Naive thymus-derived CD4-positive, alpha-beta T cell (primary cell): ENCODE measurements around the gene DNAJC27. TPM values are rescaled to one million over a fixed set of nuclear protein-coding genes. Genes with fewer than 3 reads are reported as not detected.

ENCODE experiments used
- ATAC-seq: fragments of 150-1000 bp; cut with Tn5 transposase; 2 replicates; pipeline ENCODE4 v1.10.0; 2021; ENCODE audit warnings: mild to moderate bottlenecking, moderate library complexity
- CTCF ChIA-PET: fragments of 350-600 bp; sonication (Branson Sonifier 250); formaldehyde crosslinking; loops from one replicate; lab custom pipeline; 2021; ENCODE audit warnings: antibody characterized with exemption; lab: Charles Lee
- POLR2A ChIA-PET: fragments of 350-600 bp; sonication (Branson Sonifier 250); formaldehyde crosslinking; loops from one replicate; lab custom pipeline; 2021; ENCODE audit warnings: antibody characterized with exemption, inconsistent platforms; lab: Charles Lee
- DNase-seq, 9 donors: peaks; one replicate each; pipeline versions ENCODE4 v3.0.0 to v3.0.0-alpha.2; 2020 to 2022; ENCODE audit warnings: mixed read lengths in 1 of 9
- H3K27ac ChIP-seq: one replicate; pipeline ENCODE4 v1.7.0; 2013; ENCODE audit warnings: mild to moderate bottlenecking, low read depth, low read length, moderate library complexity
- H3K27me3 ChIP-seq, 2 donors: one replicate each; pipeline ENCODE4 v1.7.0; 2013; ENCODE audit warnings: low read length in 2 of 2, mild to moderate bottlenecking in 2 of 2, moderate library complexity in 2 of 2; ENCODE audit not compliant: control insufficient read depth in 2 of 2, insufficient read depth in 2 of 2
- H3K36me3 ChIP-seq, 3 experiments: 1 replicate in 2 of 3; 2 replicates in 1 of 3; pipeline ENCODE4 v1.7.0; 2013; ENCODE audit warnings: low read length in 3 of 3, mild to moderate bottlenecking in 3 of 3, moderate library complexity in 1 of 3; ENCODE audit not compliant: insufficient read depth in 3 of 3, control insufficient read depth in 2 of 3
- H3K4me1 ChIP-seq, 2 donors: one replicate each; pipeline ENCODE4 v1.7.0; 2013; ENCODE audit warnings: low read length in 2 of 2, mild to moderate bottlenecking in 2 of 2, moderate library complexity in 1 of 2; ENCODE audit not compliant: control insufficient read depth in 2 of 2, insufficient read depth in 2 of 2
- H3K4me3 ChIP-seq: 2 replicates; pipeline ENCODE4 v1.7.0; 2013; ENCODE audit warnings: mild to moderate bottlenecking, low read length
- H3K9me3 ChIP-seq, 3 experiments: 1 replicate in 2 of 3; 2 replicates in 1 of 3; pipeline ENCODE4 v1.7.0; 2013; ENCODE audit warnings: low read length in 3 of 3; ENCODE audit not compliant: control insufficient read depth in 2 of 3
- H3K27ac Mint-ChIP-seq, 9 donors: one replicate each; pipeline ENCODE4 v1.8.0; 2020 to 2022; ENCODE audit warnings: mixed read lengths in 9 of 9, mild to moderate bottlenecking in 8 of 9, moderate library complexity in 5 of 9, inconsistent platforms in 2 of 9
- H3K27me3 Mint-ChIP-seq, 5 donors: one replicate each; pipeline ENCODE4 v1.8.0; 2021 to 2022; ENCODE audit warnings: mixed read lengths in 5 of 5, mild to moderate bottlenecking in 1 of 5
- H3K36me3 Mint-ChIP-seq, 5 donors: one replicate each; pipeline ENCODE4 v1.8.0; 2020 to 2022; ENCODE audit warnings: mixed read lengths in 5 of 5, mild to moderate bottlenecking in 3 of 5, inconsistent platforms in 1 of 5
- H3K4me1 Mint-ChIP-seq, 7 donors: one replicate each; pipeline ENCODE4 v1.8.0; 2020 to 2022; ENCODE audit warnings: mixed read lengths in 7 of 7, mild to moderate bottlenecking in 3 of 7, inconsistent platforms in 1 of 7
- H3K4me3 Mint-ChIP-seq, 10 donors: one replicate each; pipeline ENCODE4 v1.8.0; 2020 to 2022; ENCODE audit warnings: mild to moderate bottlenecking in 10 of 10, mixed read lengths in 10 of 10, moderate library complexity in 6 of 10, inconsistent platforms in 2 of 10
- H3K9me3 Mint-ChIP-seq, 11 donors: one replicate each; pipeline ENCODE4 v1.8.0; 2020 to 2022; ENCODE audit warnings: mixed read lengths in 11 of 11, mild to moderate bottlenecking in 4 of 11, inconsistent platforms in 1 of 11, moderate library complexity in 1 of 11
- intact Hi-C, 2 donors: fragments of 100-400 bp; cut with micrococcal nuclease; formaldehyde crosslinking; loops; one replicate each; pipeline ENCODE4 v1.15.1; 2023
- polyA plus RNA-seq, 2 donors: library from polyadenylated mRNA; unstranded; fragments of 300-500 nt; fragmentation: Illumina TruSeq; gene quantifications; one replicate each; pipeline ENCODE4 v1.2.3, GENCODE V29; 2021
- total RNA-seq, 6 experiments: library from RNA in 5 of 6; stranded (reverse) in 5 of 6; gene quantifications; 1 replicate in 5 of 6; 2 replicates in 1 of 6; pipeline ENCODE4 v1.2.3 and lab custom pipeline; 2021 to 2026

DNAJC27 gene
- total and polyA plus RNA-seq, 7 experiments from 2014 or later: 3.0 to 22.0 (median 16.1) TPM

DNA sequence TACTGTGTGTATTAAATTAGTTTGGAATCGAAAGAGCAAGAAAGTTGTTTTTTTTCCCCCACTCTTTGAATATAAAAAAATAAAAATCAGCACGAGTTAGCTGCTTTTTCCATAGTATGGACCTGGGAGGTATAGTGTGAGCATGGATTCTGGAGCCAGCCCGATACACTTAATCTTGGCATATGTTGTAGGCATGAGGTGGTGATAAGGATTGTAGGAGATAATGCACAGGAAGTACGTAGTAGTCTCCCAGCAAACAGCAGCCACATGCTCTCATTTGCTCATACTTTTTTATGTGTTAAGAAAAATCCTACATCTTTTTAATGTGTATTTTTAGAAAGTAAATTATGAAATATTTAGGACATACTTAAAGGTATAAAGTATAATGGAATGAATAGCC lies 2.1 kb upstream of the DNAJC27 start:
- Mint-ChIP-seq H3K27me3 (no peaks in the 10 kb centered on the region), H3K36me3 (no peaks in the 10 kb centered on the region), H3K9me3 (peaks cover 0 to 8% (median 0%) of the 10 kb centered on the region in 11 donors), H3K4me1 (peaks cover 6 to 44% (median 34%) of the 10 kb centered on the region in 7 donors), H3K4me3 (peak overlapping the region in 3 of 10 donors; percentile 12 to 27 (median 16)), H3K27ac (peak overlapping the region in 8 of 9 donors; percentile 64 to 100 (median 89))
- no peaks in the 10 kb centered on the region for H3K9me3 ChIP-seq
- peak overlapping the region; percentile 98 for H3K27ac ChIP-seq
- POLR2A ChIA-PET: interaction anchor here (0.6 to 1.2 kb wide), 3 partner anchors 9 to 351 kb away, joined by 3 to 4 read pairs (median 3); no protein-coding TSS in a partner anchor
- CTCF ChIA-PET: interaction anchor here (1.2 to 1.8 kb wide), 2 partner anchors 155 to 222 kb away, joined by 3 to 7 read pairs; no protein-coding TSS in a partner anchor
- no peaks in the 10 kb centered on the region for H3K27me3 ChIP-seq
- ATAC-seq (no peak), DNase-seq (no peak)
- intact Hi-C loops: loop anchor here (2.0 to 10.0 kb wide), 8 partner anchors 243 to 1788 kb away; partner anchors contain the start of genes ADGRF3 (in 2 of the 2), SELENOI (in 2 of the 2), ATAD2B (in 1 of the 2) and DTNB (in 1 of the 2)
- peaks cover 0 to 17% of the 10 kb centered on the region in 2 donors for H3K4me1 ChIP-seq
- no peaks in the 10 kb centered on the region for H3K36me3 ChIP-seq
- H3K4me3 ChIP-seq: no peak overlapping the region

DNA sequence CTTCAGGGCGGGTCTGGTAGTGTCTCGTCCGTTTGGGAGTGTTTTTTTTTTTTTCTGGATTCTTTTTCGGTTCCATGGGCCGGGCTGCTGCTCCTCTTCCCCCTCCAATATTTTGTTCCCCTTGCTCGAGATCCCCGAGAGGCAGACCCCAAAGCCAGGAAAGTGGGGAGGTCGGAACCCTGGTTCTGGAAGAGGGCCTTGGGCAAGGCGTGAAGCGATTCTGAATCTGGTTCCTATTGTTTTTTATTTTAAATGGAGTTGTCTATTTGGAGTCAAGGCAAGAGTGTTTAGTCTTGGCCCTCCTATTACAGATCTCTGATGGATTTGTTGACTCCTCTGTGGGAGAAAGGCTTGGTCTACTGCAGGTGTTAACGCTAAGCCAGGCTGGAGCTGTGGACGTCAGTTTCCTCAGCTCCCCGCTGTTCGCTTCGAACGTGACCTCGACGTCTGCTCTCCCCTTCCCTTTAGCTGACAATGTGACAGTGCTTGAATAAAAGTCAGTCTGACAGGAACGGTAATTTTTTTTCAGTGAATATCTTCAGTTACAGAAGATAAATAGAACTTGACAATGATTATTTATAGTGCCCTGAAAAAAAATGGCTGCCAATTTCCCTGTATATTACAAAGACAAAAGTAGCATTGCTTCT lies 683 bp upstream of the DNAJC27 start:
- peaks cover 6 to 46% (median 28%) of the 10 kb centered on the region in 7 donors for H3K4me1 Mint-ChIP-seq
- peak overlapping the region; percentile 98 for H3K27ac ChIP-seq
- H3K9me3 ChIP-seq: no peaks in the 10 kb centered on the region
- H3K4me3 Mint-ChIP-seq: peak overlapping the region; percentile 96 to 99 (median 98)
- no peaks in the 10 kb centered on the region for H3K27me3 ChIP-seq
- peak overlapping the region; percentile 99 to 100 (median 100) for H3K27ac Mint-ChIP-seq
- H3K36me3 Mint-ChIP-seq: no peaks in the 10 kb centered on the region
- ChIA-PET CTCF (interaction anchor here (0.7 to 1.8 kb wide), 2 partner anchors 157 to 280 kb away, joined by 3 to 7 read pairs; no protein-coding TSS in a partner anchor), POLR2A (interaction anchor here (1.0 to 1.5 kb wide), 6 partner anchors 71 to 906 kb away, joined by 3 to 4 read pairs (median 3); partner anchors contain the start of genes ASXL2, CENPO and PTRHD1)
- H3K9me3 Mint-ChIP-seq: peaks cover 0 to 8% (median 0%) of the 10 kb centered on the region in 11 donors
- intact Hi-C loops: loop anchor here (1.0 to 10.0 kb wide), 13 partner anchors 69 to 1790 kb away; partner anchors contain the start of genes ADGRF3 (in 2 of the 2), SELENOI (in 2 of the 2), ASXL2 (in 1 of the 2) and ATAD2B (in 1 of the 2)
- DNase-seq (peak in 8 of 9 donors; percentile 16 to 59 (median 53)), ATAC-seq (no peak)
- no peaks in the 10 kb centered on the region for H3K27me3 Mint-ChIP-seq
- H3K36me3 ChIP-seq: no peaks in the 10 kb centered on the region
- H3K4me1 ChIP-seq: peaks cover 0 to 17% of the 10 kb centered on the region in 2 donors
- peak overlapping the region; percentile 90 for H3K4me3 ChIP-seq

DNA sequence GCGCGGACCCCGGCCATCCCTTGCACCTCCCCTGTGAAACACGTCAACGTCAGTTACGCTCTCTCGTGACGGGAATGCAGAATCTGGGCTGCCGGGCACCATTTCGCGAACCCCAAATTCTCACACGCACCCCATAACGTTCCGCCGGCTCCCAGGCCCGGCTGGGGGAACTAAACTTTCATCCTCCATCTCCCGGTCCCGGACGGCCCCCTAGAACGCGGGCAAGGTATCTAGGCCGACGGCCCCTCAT lies 544 bp downstream of the DNAJC27 start:
- POLR2A ChIA-PET: no interaction called here
- CTCF ChIA-PET: no interaction called here
- ATAC-seq: no peak

DNA sequence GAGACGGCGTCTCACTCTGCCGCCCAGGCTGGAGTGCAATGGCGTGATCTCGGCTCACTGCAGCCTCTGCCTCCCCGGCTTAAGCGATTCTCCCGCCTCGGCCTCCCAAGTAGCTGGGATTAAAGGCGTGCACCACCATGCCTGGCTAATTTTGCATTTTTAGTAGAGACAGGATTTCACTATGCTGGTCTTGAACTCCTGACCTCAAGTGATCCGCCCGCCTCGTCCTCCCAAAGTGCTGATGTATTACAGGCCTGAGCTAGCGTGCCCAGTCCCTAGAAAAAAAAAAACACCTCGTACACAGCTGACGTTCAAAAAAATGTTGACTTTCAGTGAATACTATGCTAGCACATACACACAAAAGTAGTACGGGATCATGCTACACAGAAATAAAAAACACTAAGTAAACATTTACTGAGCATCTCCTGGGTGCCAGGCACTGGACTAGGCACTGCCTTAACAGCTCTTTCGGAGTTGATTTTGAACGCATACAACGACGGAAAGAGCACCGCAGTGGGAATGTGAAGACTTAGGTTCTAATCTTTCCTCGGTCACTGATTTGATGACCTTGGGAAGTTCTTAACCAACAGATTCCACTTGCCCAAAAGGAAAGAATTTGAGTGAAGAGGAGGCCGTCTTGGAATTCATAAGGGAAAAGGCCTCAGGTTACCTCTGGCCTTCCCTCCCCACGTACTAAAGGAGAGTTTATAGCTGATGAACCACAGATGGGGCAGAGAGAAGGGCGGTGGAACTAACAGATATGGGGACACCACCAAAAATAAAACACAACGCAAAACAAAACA lies 1.1 kb downstream of the DNAJC27 start:
- Mint-ChIP-seq H3K4me1 (peaks cover 7 to 45% (median 32%) of the 10 kb centered on the region in 7 donors), H3K9me3 (peaks cover 0 to 8% (median 0%) of the 10 kb centered on the region in 11 donors), H3K4me3 (peak overlapping the region; percentile 96 to 99 (median 98)), H3K27ac (peak overlapping the region; percentile 99 to 100 (median 100)), H3K36me3 (peaks cover 0 to 15% (median 11%) of the 10 kb centered on the region in 5 donors), H3K27me3 (no peaks in the 10 kb centered on the region)
- intact Hi-C loops: loop anchor here (1.0 to 10.0 kb wide), 13 partner anchors 50 to 1792 kb away; partner anchors contain the start of genes ADCY3 (in 2 of the 2), ADGRF3 (in 2 of the 2), CENPO (in 2 of the 2) and ITSN2 (in 2 of the 2)
- Histone ChIP-seq H3K27ac (peak overlapping the region; percentile 98), H3K27me3 (no peaks in the 10 kb centered on the region), H3K4me1 (peaks cover 0 to 17% of the 10 kb centered on the region in 2 donors), H3K4me3 (peak overlapping the region; percentile 90), H3K9me3 (no peaks in the 10 kb centered on the region), H3K36me3 (peaks cover 0 to 6% (median 0%) of the 10 kb centered on the region in 3 experiments)
- DNase-seq: peak in 1 of 9 donors; percentile 3
- POLR2A ChIA-PET: interaction anchor here (0.6 to 0.9 kb wide), 2 partner anchors 10 to 908 kb away, joined by 3 read pairs; partner anchors contain the start of gene ASXL2
- ATAC-seq: no peak
- CTCF ChIA-PET: interaction anchor here (0.6 to 0.7 kb wide), 2 partner anchors 125 to 307 kb away, joined by 3 to 5 read pairs; no protein-coding TSS in a partner anchor

More for the DNA sequence above, 544 bp downstream of the DNAJC27 start:
- Mint-ChIP-seq H3K27me3 (no peaks in the 10 kb centered on the region), H3K9me3 (peaks cover 0 to 8% (median 0%) of the 10 kb centered on the region in 11 donors), H3K36me3 (peaks cover 0 to 10% (median 6%) of the 10 kb centered on the region in 5 donors), H3K27ac (peak overlapping the region; percentile 99 to 100 (median 100)), H3K4me1 (peaks cover 6 to 46% (median 30%) of the 10 kb centered on the region in 7 donors), H3K4me3 (peak overlapping the region; percentile 96 to 99 (median 98))
- Histone ChIP-seq H3K27ac (peak overlapping the region; percentile 98), H3K4me3 (peak overlapping the region; percentile 90), H3K27me3 (no peaks in the 10 kb centered on the region), H3K4me1 (peaks cover 0 to 17% of the 10 kb centered on the region in 2 donors), H3K9me3 (no peaks in the 10 kb centered on the region), H3K36me3 (peaks cover 0 to 6% (median 0%) of the 10 kb centered on the region in 3 experiments)
- intact Hi-C loops: loop anchor here (1.0 to 10.0 kb wide), 13 partner anchors 51 to 1791 kb away; partner anchors contain the start of genes ADCY3 (in 2 of the 2), ADGRF3 (in 2 of the 2), CENPO (in 2 of the 2) and ITSN2 (in 2 of the 2)
- no peak for DNase-seq

DNA sequence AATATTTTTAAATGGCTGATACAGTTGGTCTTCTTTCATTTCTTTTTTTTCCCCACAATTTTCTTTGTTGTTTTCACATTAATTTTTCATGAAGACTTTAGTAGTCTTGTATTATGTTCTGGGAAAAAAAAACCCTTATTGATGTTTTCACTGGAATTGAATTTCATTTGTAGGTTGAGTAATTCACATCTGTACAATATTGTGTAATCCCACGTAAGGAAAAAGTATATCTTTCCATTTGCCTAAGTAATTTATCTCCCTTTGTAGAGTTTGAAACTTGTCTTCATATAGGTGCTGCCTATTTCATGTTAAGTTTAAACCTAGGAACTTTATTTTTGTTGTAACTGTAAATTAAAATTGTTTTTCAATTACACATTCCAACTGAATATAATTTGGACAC lies 2.0 kb downstream of the DNAJC27 start:
- H3K36me3 ChIP-seq: peaks cover 0 to 6% (median 0%) of the 10 kb centered on the region in 3 experiments
- H3K4me3 Mint-ChIP-seq: no peak overlapping the region
- ChIA-PET CTCF (interaction anchor here (0.6 to 0.7 kb wide), 2 partner anchors 126 to 308 kb away, joined by 3 to 5 read pairs; no protein-coding TSS in a partner anchor), POLR2A (no interaction called here)
- ATAC-seq (no peak), DNase-seq (no peak)
- H3K4me1 ChIP-seq: peaks cover 0 to 17% of the 10 kb centered on the region in 2 donors
- H3K4me3 ChIP-seq: no peak overlapping the region
- no peaks in the 10 kb centered on the region for H3K9me3 ChIP-seq
- H3K27me3 Mint-ChIP-seq: no peaks in the 10 kb centered on the region
- peaks cover under 1 to 18% (median 14%) of the 10 kb centered on the region in 5 donors for H3K36me3 Mint-ChIP-seq
- intact Hi-C loops: loop anchor here (2.0 to 10.0 kb wide), 7 partner anchors 248 to 1793 kb away; partner anchors contain the start of genes ADGRF3 (in 2 of the 2), ITSN2 (in 2 of the 2), SELENOI (in 2 of the 2) and SLC35F6 (in 1 of the 2)
- H3K27ac Mint-ChIP-seq: peak overlapping the region in 2 of 9 donors; percentile 32 to 33
- H3K27me3 ChIP-seq: no peaks in the 10 kb centered on the region
- H3K27ac ChIP-seq: no peak overlapping the region
- H3K9me3 Mint-ChIP-seq: peaks cover 0 to 8% (median 0%) of the 10 kb centered on the region in 11 donors
- peaks cover 7 to 40% (median 27%) of the 10 kb centered on the region in 7 donors for H3K4me1 Mint-ChIP-seq
